ENCODE measurements around the gene MEAK7. TPM values are rescaled to one million over a fixed set of nuclear protein-coding genes. Genes with fewer than 3 reads are reported as not detected.

The MEAK7 gene
- total and polyA plus RNA-seq, 2 of the 8 experiments (the other 6 are each of a cell fraction or from before 2014, with no cell fraction given) = 9.6 to 19.6 TPM

DNA sequence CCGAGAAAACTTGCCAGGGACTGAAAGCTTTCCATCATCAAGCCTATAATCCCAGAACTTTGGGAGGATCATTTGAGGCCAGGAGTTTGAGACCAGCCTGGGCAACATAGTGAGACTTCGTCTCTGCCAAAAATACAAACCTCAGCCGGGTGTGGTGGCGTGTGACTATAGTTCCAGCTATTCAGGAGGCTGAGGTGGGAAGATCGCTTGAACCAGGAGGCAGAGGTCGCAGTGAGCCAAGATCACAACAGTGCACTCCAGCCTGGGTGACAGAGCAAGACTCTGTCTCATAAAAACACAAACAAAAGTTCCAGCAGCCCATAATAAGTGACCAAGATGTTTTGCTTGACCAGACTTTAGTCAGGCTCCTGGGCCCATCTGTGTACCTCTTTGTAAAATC is 1.9 kb downstream of the MEAK7 start:
- H2AFZ ChIP-seq (ENCODE audit: low read length) = no peak overlapping the region
- no peak overlapping the region for H2BK20ac ChIP-seq (ENCODE audit: low read length)
- CTCF ChIA-PET (ENCODE audit: partially characterized antibody) = interaction anchor here (0.9 to 1.7 kb wide), 2 partner anchors 9 to 52 kb away, joined by 3 to 5 read pairs; no protein-coding TSS in a partner anchor
- no peak overlapping the region for H3K23ac ChIP-seq (ENCODE audit: insufficient read length)
- peaks cover 0 to 2% of the 10 kb centered on the region in 2 experiments for H4K20me1 ChIP-seq (replicated peaks in 1 of 2; ENCODE audit: control insufficient read depth in 1 of 2, insufficient read depth in 2 of 2, low read length in 2 of 2)
- 91% methylated on average over 6 of the region's 6 CpGs; no CpG with 5 or more reads in 1 of the 2 experiments for WGBS, 2 experiments (ENCODE audit: extremely low coverage in 1 of 2, insufficient coverage in 1 of 2, insufficient read length in 1 of 2, insufficient replicate concordance in 2 of 2, low coverage in 1 of 2, low lambda C conversion rate in 2 of 2, missing lambda C conversion rate in 1 of 2)
- no peak overlapping the region for H3K14ac ChIP-seq (ENCODE audit: insufficient read length)
- H4K5ac ChIP-seq (ENCODE audit: insufficient read length, low read depth, low read length) = no peak overlapping the region
- peaks cover 0 to 4% of the 10 kb centered on the region in 2 experiments; a peak in 1 of 4 replicates for H3K79me2 ChIP-seq (ENCODE audit: control insufficient read depth in 1 of 2, insufficient read depth in 2 of 2, low read length in 2 of 2)
- no peak overlapping the region for H2BK120ac ChIP-seq (replicated peaks; ENCODE audit: low read depth, low read length)
- H3K4me3 ChIP-seq (ENCODE audit: extremely low read depth in 1 of 4, insufficient read depth in 2 of 4, low read depth in 3 of 4, low read length in 4 of 4) = no peak overlapping the region
- no peaks in the 10 kb centered on the region for H3K9me3 ChIP-seq (ENCODE audit: insufficient read depth in 2 of 2, low read depth in 1 of 2, low read length in 1 of 2)
- no peaks in the 10 kb centered on the region for H3K79me1 ChIP-seq (ENCODE audit: low read depth, low read length)
- no peak overlapping the region for H3K4me2 ChIP-seq (ENCODE audit: insufficient read depth in 1 of 2, low read depth in 2 of 2, low read length in 2 of 2)
- no peak overlapping the region for H4K8ac ChIP-seq (ENCODE audit: extremely low read depth, insufficient read depth, low read length)
- no peak overlapping the region for H3K4ac ChIP-seq (replicated peaks; ENCODE audit: insufficient read length, low read depth, low read length)
- H3K9ac ChIP-seq (replicated peaks in 1 of 4; ENCODE audit: extremely low read depth in 1 of 4, low read depth in 3 of 4, low read length in 3 of 4) = no peak overlapping the region
- no peaks in the 10 kb centered on the region for H3K27me3 ChIP-seq (replicated peaks in 1 of 4; ENCODE audit: control insufficient read depth in 3 of 4, extremely low read depth in 1 of 4, insufficient read depth in 3 of 4, low read length in 3 of 4)
- H4K91ac ChIP-seq (replicated peaks; ENCODE audit: insufficient read length, low read length) = no peak overlapping the region
- H3K36me3 ChIP-seq (ENCODE audit: control insufficient read depth in 2 of 4, insufficient read depth in 4 of 4, low read length in 3 of 4) = peaks cover 0 to 3% (median 1%) of the 10 kb centered on the region in 4 experiments; a peak in 4 of 8 replicates
- no peak for DNase-seq (ENCODE audit: low read depth in 1 of 2, low spot score in 2 of 2)
- FAIRE-seq = no peak
- peaks cover 0 to 12% (median 8%) of the 10 kb centered on the region in 4 experiments; a peak in 5 of 7 replicates for H3K4me1 ChIP-seq (replicated peaks in 1 of 4; ENCODE audit: control insufficient read depth in 3 of 4, insufficient read depth in 4 of 4, low read length in 3 of 4)
- no peak overlapping the region for H2BK5ac ChIP-seq (ENCODE audit: low read depth, low read length)
- no peak overlapping the region; the same call in 1 of the 2 replicates for H3K27ac ChIP-seq (ENCODE audit: low read depth, low read length)
- H3K23me2 ChIP-seq (ENCODE audit: low read depth, low read length) = peaks cover 9% of the 10 kb centered on the region; the same call in 1 of the 2 replicates
- POLR2A ChIA-PET (ENCODE audit: partially characterized antibody) = no interaction called here
- H2BK15ac ChIP-seq (ENCODE audit: low read length) = no peak overlapping the region
- H2BK12ac ChIP-seq (ENCODE audit: low read depth, low read length) = no peak overlapping the region
- no peak overlapping the region for H3K56ac ChIP-seq (replicated peaks; ENCODE audit: insufficient read length, low read depth, low read length)
- H3K18ac ChIP-seq (ENCODE audit: extremely low read depth, low read length) = no peak overlapping the region
- H2AK5ac ChIP-seq (ENCODE audit: low read depth, low read length) = no peak overlapping the region
- TF ChIP-seq SIX5 (IDR thresholded peaks at IDR 0.05; ENCODE audit: low read depth, low read length) = no peak
- TF ChIP-seq FOSL1 (IDR thresholded peaks at IDR 0.05; ENCODE audit: insufficient read depth, low read depth, low read length) = no peak
- TF ChIP-seq RNF2 (IDR thresholded peaks at IDR 0.05; ENCODE audit: borderline replicate concordance, low read depth, low read length, missing control alignments, poor library complexity, severe bottlenecking) = no peak
- TF ChIP-seq, protein P1, sequence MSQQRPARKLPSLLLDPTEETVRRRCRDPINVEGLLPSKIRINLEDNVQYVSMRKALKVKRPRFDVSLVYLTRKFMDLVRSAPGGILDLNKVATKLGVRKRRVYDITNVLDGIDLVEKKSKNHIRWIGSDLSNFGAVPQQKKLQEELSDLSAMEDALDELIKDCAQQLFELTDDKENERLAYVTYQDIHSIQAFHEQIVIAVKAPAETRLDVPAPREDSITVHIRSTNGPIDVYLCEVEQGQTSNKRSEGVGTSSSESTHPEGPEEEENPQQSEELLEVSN (IDR thresholded peaks at IDR 0.05) = no peak
- no peak for TF ChIP-seq SP2 (IDR thresholded peaks at IDR 0.05; ENCODE audit: low read length)
- TF ChIP-seq KDM5A (IDR thresholded peaks at IDR 0.05; ENCODE audit: low read length) = no peak
- no peak for TF ChIP-seq MAFK (IDR thresholded peaks at IDR 0.05; ENCODE audit: low read depth, low read length)
- TF ChIP-seq SIRT6 (IDR thresholded peaks at IDR 0.05; ENCODE audit: low read length) = no peak
- TF ChIP-seq TEAD4 (IDR thresholded peaks at IDR 0.05; ENCODE audit: low read depth, low read length) = no peak
- no peak for TF ChIP-seq CHD2 (IDR thresholded peaks at IDR 0.05; ENCODE audit: low read length)
- no peak for TF ChIP-seq SAP30 (IDR thresholded peaks at IDR 0.05; ENCODE audit: insufficient read depth, insufficient replicate concordance, low read length)
- TF ChIP-seq, protein P2, sequence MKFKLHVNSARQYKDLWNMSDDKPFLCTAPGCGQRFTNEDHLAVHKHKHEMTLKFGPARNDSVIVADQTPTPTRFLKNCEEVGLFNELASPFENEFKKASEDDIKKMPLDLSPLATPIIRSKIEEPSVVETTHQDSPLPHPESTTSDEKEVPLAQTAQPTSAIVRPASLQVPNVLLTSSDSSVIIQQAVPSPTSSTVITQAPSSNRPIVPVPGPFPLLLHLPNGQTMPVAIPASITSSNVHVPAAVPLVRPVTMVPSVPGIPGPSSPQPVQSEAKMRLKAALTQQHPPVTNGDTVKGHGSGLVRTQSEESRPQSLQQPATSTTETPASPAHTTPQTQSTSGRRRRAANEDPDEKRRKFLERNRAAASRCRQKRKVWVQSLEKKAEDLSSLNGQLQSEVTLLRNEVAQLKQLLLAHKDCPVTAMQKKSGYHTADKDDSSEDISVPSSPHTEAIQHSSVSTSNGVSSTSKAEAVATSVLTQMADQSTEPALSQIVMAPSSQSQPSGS (IDR thresholded peaks at IDR 0.05; ENCODE audit: low read length) = no peak
